Activated CD4-positive, CD25-positive, alpha-beta regulatory T cell treated with anti-CD3 and anti-CD28 coated beads, Interleukin-2, amount 50 U/mL, for 16 hours (primary cell): ENCODE data around the gene BCAR1.

Source experiments
- DNase-seq: peaks from one replicate; pipeline ENCODE4 v3.0.0-alpha.2; 2020; ENCODE audit warnings: low read depth, low spot score

The BCAR1 gene

DNA sequence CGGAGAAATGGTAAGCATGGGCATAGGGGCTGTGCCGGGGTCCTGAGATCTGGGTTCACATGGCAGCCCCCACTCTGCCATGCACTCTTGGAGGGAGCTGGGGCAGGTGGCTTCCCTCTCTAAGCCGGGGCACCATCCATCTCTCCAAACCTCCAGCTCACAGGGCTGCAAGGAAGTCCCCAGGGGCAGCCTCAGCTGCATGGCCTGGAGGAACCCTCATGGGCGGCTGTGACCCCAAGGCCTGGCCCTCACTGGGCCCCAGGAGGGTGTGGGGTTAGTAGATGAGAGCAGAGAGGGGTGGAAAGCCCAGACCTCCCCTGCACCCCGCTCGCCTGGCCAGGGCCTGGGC, 47.0 kb downstream of the BCAR1 start:
- DNase-seq: no peak

DNA sequence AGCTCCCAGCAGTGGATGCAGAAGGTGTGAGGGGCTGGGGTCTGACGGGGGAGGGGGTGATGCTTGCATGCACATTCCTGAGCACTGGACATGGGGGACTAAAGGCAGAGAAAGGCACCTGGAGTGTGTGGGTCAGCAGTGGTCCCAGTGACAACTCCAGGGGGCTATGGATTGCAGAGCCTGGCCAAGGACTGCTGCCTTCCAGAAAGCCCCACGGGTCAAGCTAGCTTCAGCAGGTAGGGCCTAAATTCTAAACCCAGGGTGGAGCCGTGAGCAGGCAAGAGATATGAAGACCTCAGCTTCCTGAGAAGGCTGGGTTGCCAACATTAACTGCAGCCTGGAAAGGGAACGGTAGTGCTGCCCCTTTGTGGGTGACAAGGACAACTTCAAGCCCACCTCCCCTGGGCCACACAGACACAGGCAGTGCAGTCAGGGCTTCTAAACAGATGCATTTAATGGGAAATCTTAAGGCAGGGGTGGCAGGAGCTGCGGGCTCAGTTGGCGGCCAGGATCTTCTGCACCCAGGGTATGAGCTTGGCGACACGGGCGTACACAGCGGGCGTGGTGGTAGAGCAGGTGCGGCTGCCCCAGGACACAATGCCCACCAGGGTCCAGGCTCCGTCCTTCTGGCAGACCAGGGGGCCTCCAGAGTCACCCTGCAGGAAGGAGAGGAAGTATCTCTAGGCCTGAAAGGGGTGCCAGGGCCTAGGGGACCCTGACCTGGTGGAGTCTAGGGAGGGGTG, 47.6 kb downstream of the BCAR1 start:
- DNase-seq: no peak

DNA sequence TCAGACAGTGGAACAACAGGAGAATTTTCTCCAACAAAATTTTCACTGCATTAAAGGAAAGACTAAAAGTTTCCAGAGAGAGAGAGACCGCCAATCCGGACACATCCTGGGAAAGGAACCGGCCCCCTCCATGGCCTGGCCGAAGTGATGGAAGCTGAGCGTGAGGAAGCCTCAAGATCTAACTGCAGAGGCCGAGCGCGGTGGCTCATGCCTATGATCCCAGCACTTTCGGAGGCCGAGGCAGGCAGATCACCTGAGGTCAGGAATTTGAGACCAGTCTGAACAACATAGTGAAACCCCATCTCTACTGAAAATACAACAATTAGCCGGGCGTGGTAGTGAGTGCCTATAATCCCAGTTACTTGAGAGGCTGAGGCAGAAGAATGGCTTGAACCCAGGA, 48.3 kb downstream of the BCAR1 start:
- no peak for DNase-seq

DNA sequence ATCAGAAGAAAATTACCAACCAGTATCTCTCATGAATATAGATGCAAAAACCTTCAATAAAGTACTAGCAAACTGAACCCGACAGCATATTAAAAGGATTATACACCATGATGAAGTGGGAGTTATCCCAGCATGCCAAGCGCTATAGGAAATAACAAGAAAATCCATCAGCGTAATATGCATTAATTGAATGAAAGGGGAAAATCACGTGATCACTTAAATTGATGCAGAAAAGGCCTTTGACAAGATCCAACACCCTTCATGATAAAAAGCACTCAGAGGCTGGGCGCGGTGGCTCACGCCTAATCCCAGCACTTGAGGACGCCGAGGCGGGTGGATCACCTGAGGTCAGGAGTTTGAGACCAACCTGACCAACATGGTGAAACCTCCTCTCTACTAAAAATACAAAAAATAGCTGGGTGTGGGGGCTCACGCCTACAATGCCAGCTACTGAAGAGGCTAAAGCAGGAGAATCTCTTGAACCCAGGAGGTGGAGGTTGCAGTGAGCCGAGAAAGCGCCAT, 49.3 kb downstream of the BCAR1 start:
- no peak for DNase-seq

DNA sequence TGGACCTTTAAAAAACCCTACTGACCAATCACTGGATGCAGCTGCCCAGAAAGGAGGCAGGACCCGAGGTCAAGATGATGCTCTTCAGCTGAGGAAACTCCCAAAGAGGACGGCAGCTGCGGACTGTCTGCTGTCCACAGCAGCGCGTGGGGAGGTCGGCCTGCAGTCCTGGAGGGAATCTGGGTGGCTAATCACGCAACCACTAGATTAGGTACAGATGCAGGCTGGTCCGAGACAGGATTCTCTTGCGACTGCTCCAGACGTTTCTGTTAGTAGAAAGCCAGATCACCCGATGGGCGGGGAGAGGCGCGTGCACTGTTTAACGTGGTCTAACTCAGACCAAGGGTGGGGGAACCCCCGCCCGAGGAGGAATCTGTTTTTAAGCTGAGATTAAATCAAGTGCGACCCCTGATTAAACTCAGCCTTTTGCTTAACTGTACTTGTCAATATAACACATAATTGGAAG, 53.3 kb downstream of the BCAR1 start:
- DNase-seq: no peak

DNA sequence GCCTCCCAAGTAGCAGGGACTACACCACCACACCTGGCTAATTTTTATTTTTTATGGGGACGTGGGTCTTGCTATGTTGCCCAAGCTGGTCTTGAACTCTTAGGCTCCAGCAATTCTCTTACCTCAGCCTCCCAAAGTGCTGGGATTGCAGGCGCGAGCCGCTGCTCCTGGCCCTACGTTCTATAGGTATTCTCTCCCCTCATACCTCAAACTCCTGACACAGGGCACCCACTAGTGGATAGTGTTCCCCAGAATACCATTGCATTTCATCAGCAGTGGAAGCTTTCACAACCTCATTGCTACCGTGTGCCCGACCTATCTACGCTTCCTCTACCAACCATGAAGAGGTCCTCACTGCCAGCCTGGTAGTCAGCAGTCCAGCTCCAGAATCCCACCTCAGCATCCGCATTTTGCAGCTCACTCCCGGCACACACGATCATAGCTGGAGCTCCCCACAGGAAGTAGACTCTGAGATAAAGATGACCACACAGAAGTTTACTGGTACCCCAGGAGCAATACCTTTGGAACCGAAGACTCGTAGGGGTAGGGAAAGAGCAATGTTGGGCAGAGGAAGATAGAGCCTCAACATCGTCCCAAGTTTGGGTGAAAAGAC, 53.8 kb downstream of the BCAR1 start:
- no peak for DNase-seq

DNA sequence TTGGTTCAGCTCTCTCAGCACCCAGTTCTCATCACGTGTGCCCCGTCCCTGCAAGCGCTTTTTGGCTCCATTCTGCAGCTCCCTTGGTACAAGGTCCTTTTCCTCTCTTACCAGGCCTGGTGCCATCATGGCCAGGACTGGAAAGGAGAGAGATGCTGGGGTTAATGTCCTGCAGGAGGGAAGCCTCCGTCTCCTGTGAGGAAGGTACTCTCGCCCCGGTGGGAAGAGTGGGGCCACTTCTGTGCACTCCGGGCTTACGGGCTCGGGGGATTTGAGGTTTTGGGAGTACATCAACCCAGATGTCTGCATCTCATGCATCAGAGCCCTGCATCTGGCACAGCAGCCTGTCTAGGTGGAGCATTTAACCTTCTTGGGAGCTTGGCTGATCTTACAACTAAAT, 54.6 kb downstream of the BCAR1 start:
- no peak for DNase-seq

DNA sequence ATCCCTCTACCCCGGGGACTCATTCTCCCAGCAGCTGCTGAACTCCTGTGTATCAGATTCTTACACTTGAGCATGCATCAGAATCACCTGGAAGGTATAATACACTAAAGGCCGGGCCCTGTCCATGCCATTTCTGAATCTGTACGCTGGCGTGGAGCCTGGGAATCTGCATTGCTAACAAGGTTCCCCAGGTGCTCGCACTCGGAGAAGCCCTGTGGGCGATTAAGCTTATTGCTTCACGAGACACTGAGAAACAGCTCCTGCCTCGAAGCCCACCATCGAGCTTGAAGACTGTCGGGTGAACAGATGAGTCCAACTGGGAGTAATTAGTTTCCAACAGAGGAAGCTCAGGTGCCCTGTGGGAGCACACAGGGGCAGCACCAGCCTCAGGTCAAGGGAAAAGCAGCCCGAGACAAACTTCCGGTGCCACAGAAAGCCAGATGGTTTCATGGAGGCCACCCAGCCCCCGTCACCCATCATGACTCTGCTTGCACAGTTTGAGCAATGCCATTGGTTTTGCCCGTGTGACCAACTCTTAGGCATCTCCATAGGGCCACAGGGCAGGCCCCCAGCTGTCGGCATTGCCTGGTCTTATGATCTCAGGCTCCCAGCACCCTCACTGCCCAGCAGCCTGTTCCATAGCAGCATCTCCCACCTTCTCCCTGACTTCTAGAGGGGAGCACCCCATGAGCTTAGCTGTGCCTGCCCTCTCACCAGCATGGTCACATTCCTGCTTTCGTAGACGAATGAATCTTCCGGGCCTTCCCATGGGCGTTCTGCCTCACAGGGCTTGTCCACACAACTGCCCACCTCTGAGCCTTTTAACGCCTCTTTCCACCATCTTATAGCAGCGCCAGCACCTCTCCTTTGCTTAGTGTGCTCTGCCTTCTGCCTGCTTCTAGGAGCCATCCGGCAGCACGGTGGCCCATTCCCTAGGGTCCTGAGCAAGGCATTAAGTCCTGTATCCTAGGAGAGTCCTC, 55.3 kb downstream of the BCAR1 start:
- no peak for DNase-seq

DNA sequence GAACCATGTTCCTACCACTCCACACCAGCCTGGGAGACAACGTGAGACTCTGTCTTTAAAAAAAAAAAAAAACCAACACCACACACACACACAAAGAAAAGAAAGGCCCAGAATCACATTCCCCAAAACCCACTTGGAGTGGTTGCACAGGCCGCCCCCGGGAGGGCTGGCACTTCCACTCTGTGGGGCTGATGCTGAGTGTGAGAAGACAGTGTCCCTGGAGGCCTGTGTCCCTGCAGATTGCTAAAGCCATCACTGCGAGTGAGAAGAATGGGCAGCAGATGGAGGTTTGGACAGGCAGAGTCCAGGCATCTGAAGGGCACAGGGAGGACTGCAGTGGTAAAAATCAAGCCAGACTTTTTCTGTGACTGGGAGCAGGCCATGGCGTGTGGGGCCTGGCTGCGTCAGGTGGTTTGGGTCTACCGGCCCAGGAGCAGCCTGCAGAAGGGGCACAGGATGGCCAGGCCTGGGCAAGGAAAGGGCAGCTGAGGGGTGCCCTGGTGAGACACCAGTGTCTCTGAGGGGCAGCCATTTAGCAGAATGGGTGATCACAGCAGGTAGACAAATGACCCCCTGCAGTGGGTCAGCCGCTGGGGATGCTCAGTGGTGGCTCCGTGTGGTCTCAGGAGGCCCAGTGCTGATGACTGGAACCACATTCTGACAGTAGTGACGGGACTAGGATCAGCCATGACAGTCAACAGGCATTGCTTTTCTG, 57.5 kb downstream of the BCAR1 start:
- no peak for DNase-seq

DNA sequence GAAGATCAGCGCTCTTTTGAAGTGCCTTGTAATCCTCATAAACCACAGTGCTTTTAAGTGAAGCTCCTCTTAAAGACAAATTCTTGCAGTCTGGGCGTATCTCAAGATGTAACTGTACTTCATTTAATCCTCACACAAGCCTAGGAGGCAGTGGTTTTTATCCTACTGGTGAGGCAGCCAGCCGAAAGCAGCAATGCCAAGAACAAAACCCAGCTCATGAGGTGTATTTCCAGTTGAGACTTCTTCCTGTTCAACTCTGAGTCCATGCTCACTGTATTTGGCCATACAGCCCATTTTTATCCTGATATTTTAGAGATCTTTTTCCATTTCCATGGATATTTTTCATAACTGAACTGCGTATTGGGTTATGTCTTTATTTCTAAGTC, 58.2 kb downstream of the BCAR1 start:
- no peak for DNase-seq

DNA sequence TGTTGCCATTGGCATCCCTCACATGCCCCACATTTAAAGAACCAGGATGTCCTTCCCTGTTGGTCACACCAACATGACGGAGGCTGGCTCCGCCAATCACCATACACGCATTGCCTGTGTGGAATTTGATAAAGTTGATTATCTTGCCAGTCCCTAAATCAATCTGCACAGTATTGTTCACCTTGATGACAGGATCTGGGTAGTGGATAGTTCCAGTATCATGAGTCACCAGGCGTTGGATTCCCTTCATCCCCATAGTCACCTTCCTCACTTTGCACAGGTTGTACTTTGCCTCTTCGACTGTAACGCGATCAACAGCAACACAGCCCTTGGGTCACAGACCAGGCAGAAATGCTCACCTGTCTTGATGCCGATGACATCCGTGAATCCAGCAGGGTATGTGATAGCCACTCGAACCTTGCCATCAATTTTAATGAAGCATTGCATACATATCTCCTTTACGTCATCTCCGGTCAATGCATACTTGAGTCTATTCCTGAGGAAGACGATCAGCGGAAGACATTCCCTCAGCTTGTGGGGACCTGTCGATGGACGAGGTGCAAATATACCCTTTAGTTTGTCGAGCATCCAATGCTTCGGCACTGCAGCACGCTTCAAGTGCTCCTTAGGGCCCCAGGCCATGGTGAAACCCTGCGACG, 58.7 kb downstream of the BCAR1 start:
- no peak for DNase-seq

DNA sequence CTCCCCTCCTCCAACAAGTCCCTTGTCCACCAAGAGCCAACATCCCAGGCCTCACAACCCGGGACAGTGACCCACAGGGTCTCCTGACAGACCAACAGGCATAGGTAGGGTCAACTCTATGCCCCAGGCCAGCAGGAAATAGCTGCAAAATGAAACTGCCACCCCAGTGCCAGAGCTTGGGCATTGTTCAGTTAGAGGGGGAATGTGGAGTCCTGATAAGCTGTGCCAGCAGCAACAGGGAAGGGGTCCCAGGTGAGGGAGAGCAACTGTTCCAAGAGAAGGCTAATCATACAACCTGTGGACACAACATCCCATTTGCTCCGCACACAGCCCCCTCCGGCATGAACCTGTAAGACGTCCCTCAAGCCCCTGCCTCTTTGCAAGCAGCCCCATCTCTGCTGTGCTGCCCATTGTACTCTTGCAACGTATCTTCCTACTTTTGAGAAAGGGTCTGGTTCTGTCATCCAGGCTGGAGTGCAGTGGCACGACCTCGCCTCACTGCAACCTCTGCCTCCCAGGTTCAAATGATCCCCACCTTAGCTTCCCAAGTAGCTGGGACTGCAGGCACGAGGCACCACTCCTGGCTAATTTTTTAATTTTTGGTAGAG, 61.7 kb downstream of the BCAR1 start:
- no peak for DNase-seq

DNA sequence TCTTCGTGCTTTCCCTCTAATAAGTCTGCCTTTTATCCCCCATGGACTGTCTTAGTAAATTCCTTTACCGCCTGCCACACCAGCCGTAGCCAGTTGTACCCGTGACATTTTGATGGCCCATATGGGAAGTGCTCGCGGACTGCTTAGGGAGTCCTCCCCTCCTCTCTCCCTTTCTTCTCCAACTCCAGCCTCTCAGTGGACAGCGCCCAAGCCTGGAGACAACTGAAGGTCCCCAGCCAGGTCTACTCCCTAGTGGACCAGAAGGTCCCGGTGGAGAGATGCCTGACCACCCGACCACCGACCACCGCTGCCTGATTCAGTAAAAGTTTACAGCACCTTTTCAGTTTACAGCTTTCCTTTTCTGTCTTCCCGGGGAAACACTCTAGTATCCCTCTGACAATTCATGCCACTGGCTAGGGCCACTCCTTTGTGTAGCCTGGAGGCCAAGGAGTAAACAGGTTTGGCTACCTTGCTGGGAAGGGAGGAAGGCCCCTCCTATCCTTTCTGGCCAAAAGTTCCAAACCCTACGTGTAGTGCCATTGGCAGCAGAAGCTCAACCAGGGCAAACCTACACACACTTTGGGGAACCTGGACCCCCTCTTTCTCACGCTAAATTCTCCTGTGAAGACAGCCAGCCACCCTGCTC, 62.5 kb downstream of the BCAR1 start:
- no peak for DNase-seq

DNA sequence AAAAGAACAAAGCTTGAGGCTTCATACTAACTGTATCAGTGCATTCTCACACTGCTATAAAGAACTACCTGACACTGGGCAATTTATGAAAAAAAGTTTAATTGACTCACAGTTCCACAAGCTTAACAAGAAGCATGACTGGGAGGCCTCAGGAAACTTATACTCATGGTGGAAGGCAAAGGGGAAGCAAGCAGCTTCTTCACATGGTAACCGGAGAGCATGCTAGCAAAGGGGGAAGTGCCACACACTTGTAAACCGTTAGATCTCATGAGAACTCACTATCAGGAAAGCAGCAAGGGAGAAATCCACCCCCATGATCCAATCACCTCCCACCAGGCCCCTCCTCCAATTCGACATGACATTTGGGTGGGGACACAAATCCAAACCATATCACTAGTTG, 69.8 kb downstream of the BCAR1 start:
- no peak for DNase-seq

DNA sequence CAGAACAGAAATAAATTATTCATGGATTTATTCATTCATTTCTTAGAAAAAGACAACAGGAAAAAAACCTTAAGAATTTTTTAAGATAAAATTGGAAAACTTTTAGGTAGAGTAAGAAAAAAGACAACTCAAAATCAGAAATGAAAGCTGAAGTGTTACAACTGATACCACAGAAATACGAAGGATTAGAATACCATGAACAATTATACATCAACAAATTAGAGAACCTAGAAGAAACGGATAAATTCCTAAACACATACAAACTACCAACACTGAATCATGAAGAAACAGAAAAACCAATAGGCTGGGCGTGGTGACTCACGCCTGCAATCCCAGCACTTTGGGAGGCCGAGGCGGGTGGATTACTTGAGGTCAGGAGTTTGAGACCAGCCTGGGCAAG, 72.2 kb downstream of the BCAR1 start:
- DNase-seq: no peak
